ENCODE data around the gene FBXW10B. TPM values are rescaled to one million over a fixed set of nuclear protein-coding genes. Genes with fewer than 3 reads are reported as not detected.

Gene FBXW10B
- 0.69 TPM for total RNA-seq

GRCh38 chr17:15619331-15620058 is at the start of gene FBXW10B:
Gene FBXW10B (minus strand): TSS chr17:15619704. CDS start chr17:15619512, 192 bp downstream.

Small RNA genes within 50 kb of the gene (small RNA-seq; reads per million reads assigned to genes)
- not detected for gene AC005838.1
- not detected for gene RF00090

Other genes with a start within 250 kb of the FBXW10B start
- 17.1 TPM for gene CDRT4, start 152.1 kb downstream of the FBXW10B start, total RNA-seq
- gene TVP23C, start 56.2 kb downstream of the FBXW10B start, total RNA-seq: 46.4 TPM
- 50.1 TPM for gene TRIM16, start 64.6 kb upstream of the FBXW10B start, total RNA-seq
- gene ZNF286A, start 80.0 kb upstream of the FBXW10B start, total RNA-seq: 108 TPM
- 0.23 TPM for gene TBC1D26, start 112.6 kb upstream of the FBXW10B start, total RNA-seq

Measured in diencephalon (tissue), 1 donor.